Kidney (tissue), 14 donors: ENCODE results near the gene HSF4. TPM values are rescaled to one million over a fixed set of nuclear protein-coding genes. Genes with fewer than 3 reads are reported as not detected.
"Not testable (repeated sequence)": the region's sequence is repeated elsewhere in the genome, so short reads cannot be mapped to it uniquely, and the experiment has no call there.

Experiments
- DNase-seq, 5 donors: peaks; one replicate each; pipeline ENCODE4 v3.0.0-alpha.2; 2013 to 2020
- FAIRE-seq: peaks from 2 replicates; lab custom pipeline; 2012; peaks lifted over from hg19 to GRCh38; lab: Jason Lieb, UNC
- H3K27ac ChIP-seq, 2 donors: one replicate each; pipeline ENCODE4 v1.7.0; 2013; ENCODE audit warnings: low read depth in 2 of 2, low read length in 2 of 2, inconsistent platforms in 1 of 2
- H3K27me3 ChIP-seq: one replicate; pipeline ENCODE4 v1.7.1; 2013; ENCODE audit warnings: low read length, inconsistent platforms; ENCODE audit not compliant: control insufficient read depth, insufficient read depth
- H3K36me3 ChIP-seq, 3 donors: one replicate each; pipeline versions ENCODE4 v1.7.0 to v1.7.1; 2013; ENCODE audit warnings: low read length in 3 of 3, control low read depth in 1 of 3, inconsistent platforms in 1 of 3; ENCODE audit not compliant: insufficient read depth in 3 of 3, control insufficient read depth in 2 of 3
- H3K4me1 ChIP-seq, 3 donors: one replicate each; pipeline versions ENCODE4 v1.7.0 to v1.7.1; 2013; ENCODE audit warnings: low read length in 3 of 3, inconsistent platforms in 1 of 3, low read depth in 1 of 3; ENCODE audit not compliant: control insufficient read depth in 2 of 3, insufficient read depth in 2 of 3
- H3K4me3 ChIP-seq, 3 donors: one replicate each; pipeline versions ENCODE4 v1.7.0 to v1.8.1; 2013; ENCODE audit warnings: low read length in 3 of 3, control low read depth in 1 of 3, inconsistent platforms in 1 of 3
- H3K9ac ChIP-seq, 3 donors: one replicate each; pipeline versions ENCODE4 v1.7.0 to v1.7.1; 2013; ENCODE audit warnings: low read length in 3 of 3, control low read depth in 1 of 3, inconsistent platforms in 1 of 3
- H3K9me3 ChIP-seq, 3 donors: one replicate each; pipeline versions ENCODE4 v1.7.0 to v1.7.1; 2013; ENCODE audit warnings: low read length in 3 of 3, control low read depth in 1 of 3, inconsistent platforms in 1 of 3; ENCODE audit not compliant: control insufficient read depth in 2 of 3, insufficient read depth in 1 of 3
- CTCF ChIP-seq: IDR thresholded peaks from 3 replicates; pipeline ENCODE4 v1.5.1; 2012; ENCODE audit warnings: mild to moderate bottlenecking, moderate library complexity, borderline replicate concordance; ENCODE audit not compliant: insufficient read depth; ENCODE audit errors: extremely low read depth
- intact Hi-C: fragments of 100-400 bp; cut with DNase I; formaldehyde crosslinking; loops from one replicate; pipeline ENCODE4 v1.11.1; 2022
- polyA plus RNA-seq: library from polyadenylated mRNA; stranded (reverse); fragments of 350-450 nt; fragmentation: Illumina TruSeq; extraction: RNeasy Lipid Tissue Mini Kit (QIAGEN cat#74804); gene quantifications from one replicate; pipeline ENCODE4 v1.2.3, GENCODE V29; 2014; ENCODE audit warnings: low read depth, low replicate concordance; ENCODE audit not compliant: insufficient read depth
- total RNA-seq: library from RNA; stranded (reverse); fragmentation: NEBNext Ultra II Directional; extraction: Animal tissue kit (Norgen Biotek cat#: 25700); gene quantifications from one replicate; pipeline ENCODE4 v1.2.1, GENCODE V29; 2021
- donor health status: control.
- donor health status: control.
- donor health status: control.
- donor health status: control.
- donor health status: control.
- donor health status: DM: yes; HTN: yes; CAD: no.
- donor health status: Normal renal cell carcinoma (clear cell type).

The HSF4 gene
- total and polyA plus RNA-seq, 2 donors from 2014 or later = 26.7 to 37.9 TPM

- FAIRE-seq (no peak), DNase-seq (no peak)
- no peaks in the 10 kb centered on the region for H3K27me3 ChIP-seq
- peaks cover 0 to 6% (median 6%) of the 10 kb centered on the region in 3 donors for H3K4me1 ChIP-seq
- H3K4me3 ChIP-seq = no peak overlapping the region
- no peak overlapping the region for H3K9ac ChIP-seq
- intact Hi-C loops = no loop called here
- TF ChIP-seq CTCF = no peak
- no peaks in the 10 kb centered on the region for H3K9me3 ChIP-seq
- H3K27ac ChIP-seq = no peak overlapping the region
- peaks cover 0 to 10% (median 7%) of the 10 kb centered on the region in 3 donors for H3K36me3 ChIP-seq
Observed at GRCh38 chr16:67116388-67117311, 47.9 kb upstream of the HSF4 start.

- no peak for FAIRE-seq
- TF ChIP-seq CTCF = no peak
Observed at GRCh38 chr16:67117716-67118115, 46.8 kb upstream of the HSF4 start.

GRCh38 chr16:67120025-67120424 is 44.5 kb upstream of the HSF4 start:
- TF ChIP-seq CTCF = no peak
- Histone ChIP-seq H3K4me3 (no peak overlapping the region), H3K36me3 (peaks cover 3 to 17% (median 15%) of the 10 kb centered on the region in 3 donors), H3K9me3 (no peaks in the 10 kb centered on the region), H3K27me3 (no peaks in the 10 kb centered on the region), H3K9ac (no peak overlapping the region), H3K27ac (no peak overlapping the region), H3K4me1 (no peaks in the 10 kb centered on the region)
- FAIRE-seq = no peak
- intact Hi-C loops = no loop called here
- DNase-seq = no peak

More at GRCh38 chr16:67117716-67118115, 46.8 kb upstream of the HSF4 start:
- Histone ChIP-seq H3K27me3 (no peaks in the 10 kb centered on the region), H3K4me3 (no peak overlapping the region), H3K36me3 (peaks cover 3 to 17% (median 7%) of the 10 kb centered on the region in 3 donors), H3K27ac (no peak overlapping the region), H3K4me1 (peaks cover 0 to 2% (median 2%) of the 10 kb centered on the region in 3 donors), H3K9ac (no peak overlapping the region), H3K9me3 (no peaks in the 10 kb centered on the region)
- DNase-seq = no peak
- intact Hi-C loops = no loop called here

- not testable (repeated sequence) for DNase-seq, FAIRE-seq
- H3K36me3 ChIP-seq = peaks cover 3 to 21% (median 17%) of the 10 kb centered on the region in 3 donors
Observed at GRCh38 chr16:67122799-67123198, 41.7 kb upstream of the HSF4 start.

More at GRCh38 chr16:67122799-67123198, 41.7 kb upstream of the HSF4 start:
- H3K9ac ChIP-seq, H3K27ac ChIP-seq, H3K4me3 ChIP-seq, H3K9me3 ChIP-seq, H3K4me1 ChIP-seq, H3K27me3 ChIP-seq, intact Hi-C loops: not testable (repeated sequence)
